HepG2 (cell line): Measurements from ENCODE around the gene STARD10. TPM values are rescaled to one million over a fixed set of nuclear protein-coding genes. Genes with fewer than 3 reads are reported as not detected.

Experiments used
- MZF1 ChIP-seq: sonication (generic); formaldehyde crosslinking; IDR thresholded peaks from 2 replicates; pipeline ENCODE4 v1.8.1; 2023; ENCODE audit warnings: mild to moderate bottlenecking, missing genetic modification reagents, borderline replicate concordance
- PHF8 ChIP-seq: sonication (generic); formaldehyde crosslinking; IDR thresholded peaks from 2 replicates; pipeline ENCODE4 v1.5.0; 2020; ENCODE audit warnings: missing genetic modification reagents
- SMAD9 ChIP-seq: sonication (generic); formaldehyde crosslinking; IDR thresholded peaks from 2 replicates; pipeline ENCODE4 v1.5.1; 2020; ENCODE audit warnings: mild to moderate bottlenecking, missing genetic modification reagents
- ZBTB38 ChIP-seq: sonication (generic); formaldehyde crosslinking; IDR thresholded peaks from 2 replicates; pipeline ENCODE4 v1.5.1; 2020; ENCODE audit warnings: mild to moderate bottlenecking, missing genetic modification reagents
- ZEB1 ChIP-seq: IDR thresholded peaks from 2 replicates; pipeline ENCODE4 v1.6.1; 2012; ENCODE audit warnings: mild to moderate bottlenecking, low read depth, inconsistent platforms; ENCODE audit not compliant: insufficient replicate concordance
- ZFP1 ChIP-seq: IDR thresholded peaks from 2 replicates; pipeline ENCODE4 v1.6.1; 2016
- ZNF350 ChIP-seq: sonication (generic); formaldehyde crosslinking; IDR thresholded peaks from 2 replicates; pipeline ENCODE4 v1.4.0; 2020; ENCODE audit warnings: mild to moderate bottlenecking, low read depth, missing genetic modification reagents, borderline replicate concordance
- ZNF746 ChIP-seq: sonication (generic); formaldehyde crosslinking; IDR thresholded peaks from 2 replicates; pipeline ENCODE4 v1.8.0; 2022; ENCODE audit warnings: mild to moderate bottlenecking, missing genetic modification reagents
- ZNF816 ChIP-seq: sonication (generic); formaldehyde crosslinking; IDR thresholded peaks from 2 replicates; pipeline ENCODE4 v1.8.0; 2022; ENCODE audit warnings: missing genetic modification reagents, mild to moderate bottlenecking, borderline replicate concordance
- ZSCAN29 ChIP-seq: sonication (generic); formaldehyde crosslinking; conservative IDR thresholded peaks from 2 replicates; pipeline ENCODE4 v1.4.0; 2020; ENCODE audit warnings: mild to moderate bottlenecking, missing genetic modification reagents
- polyA plus RNA-seq, 8 experiments: library from polyadenylated mRNA; depleted of rRNA in 3 of 8; stranded (reverse) in 7 of 8; unstranded in 1 of 8; fragments of >200 nt; fragmentation: Illumina TruSeq in 4 of 8; extraction: Trizol in 4 of 8; gene quantifications; 2 replicates each; pipeline versions ENCODE4 v1.2.1 to v1.2.3, GENCODE V29; 2011 to 2016; ENCODE audit warnings: low read depth in 4 of 8, missing spikeins in 1 of 8, mixed read lengths in 1 of 8; ENCODE audit not compliant: insufficient read depth in 1 of 8
- total RNA-seq, 5 experiments: library from RNA; depleted of rRNA; stranded (reverse); fragments of >200 nt; fragmentation: Illumina TruSeq; extraction: Trizol; gene quantifications; 2 replicates each; pipeline ENCODE4 v1.2.3, GENCODE V29; 2016; ENCODE audit warnings: low read depth in 1 of 5
- TF ChIP-seq, protein P1 (sequence below): sonication (generic); formaldehyde crosslinking; IDR thresholded peaks from 2 replicates; pipeline ENCODE4 v1.4.0; 2020; ENCODE audit warnings: missing genetic modification reagents
- TF ChIP-seq, protein P2 (sequence below), 2 experiments: fragments of 450-650 bp in 1 of 2; sonication (generic) in 1 of 2; formaldehyde crosslinking in 1 of 2; IDR thresholded peaks; 2 replicates each; pipeline versions ENCODE4 v1.6.1 to v1.8.0; 2016 to 2022; ENCODE audit warnings: antibody characterized with exemption in 1 of 2, mild to moderate bottlenecking in 1 of 2, missing genetic modification reagents in 1 of 2
- TF ChIP-seq, protein P3 (sequence below): sonication (generic); formaldehyde crosslinking; IDR thresholded peaks from 2 replicates; pipeline ENCODE4 v1.8.1; 2023; ENCODE audit warnings: mild to moderate bottlenecking, moderate library complexity, missing genetic modification reagents

Gene STARD10
- total and polyA plus RNA-seq, 2 of the 13 experiments (the other 11 are each of a cell fraction or from before 2014, with no cell fraction given), result 260 to 341 TPM

DNA sequence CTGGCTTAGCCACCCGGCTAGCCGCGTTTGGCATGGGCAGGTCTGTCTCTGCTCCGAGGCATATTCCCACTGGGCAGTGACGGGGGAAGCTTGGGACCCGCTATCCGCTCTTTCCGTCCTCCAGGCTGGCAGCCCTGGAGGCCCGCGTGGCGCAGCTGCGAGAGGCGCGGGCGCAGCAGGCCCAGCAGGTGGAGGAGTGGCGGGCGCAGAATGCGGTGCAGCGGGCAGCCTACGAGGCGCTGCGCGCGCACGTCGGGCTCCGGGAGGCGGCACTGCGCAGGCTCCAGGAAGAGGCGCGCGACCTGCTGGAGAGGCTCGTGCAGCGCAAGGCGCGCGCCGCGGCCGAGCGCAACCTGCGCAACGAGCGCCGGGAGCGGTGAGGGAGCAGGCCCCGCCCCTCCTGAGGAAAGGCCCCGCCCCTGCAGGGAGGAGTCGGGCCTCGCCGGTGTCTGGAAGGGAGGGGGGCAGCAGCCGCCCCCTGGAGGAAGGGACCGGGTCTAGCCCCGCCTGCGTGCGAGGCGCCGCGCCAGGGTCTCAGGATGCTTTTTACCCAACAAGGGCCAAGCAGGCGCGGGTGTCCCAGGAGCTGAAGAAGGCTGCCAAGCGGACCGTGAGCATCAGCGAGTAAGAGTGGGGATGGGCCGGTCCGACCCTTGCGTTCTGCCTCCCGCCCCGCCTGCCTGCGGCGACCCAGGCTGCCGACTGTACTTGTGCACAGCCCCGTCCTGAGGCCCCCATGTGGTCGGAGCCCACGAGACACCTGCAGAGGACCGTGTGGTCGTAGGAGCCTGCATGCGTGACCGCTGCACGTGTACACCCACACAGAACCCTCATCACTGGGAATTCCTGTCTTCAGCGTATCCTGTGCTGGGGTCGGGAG, 28.3 kb upstream of the STARD10 start (continued):
- TF ChIP-seq, protein P1, sequence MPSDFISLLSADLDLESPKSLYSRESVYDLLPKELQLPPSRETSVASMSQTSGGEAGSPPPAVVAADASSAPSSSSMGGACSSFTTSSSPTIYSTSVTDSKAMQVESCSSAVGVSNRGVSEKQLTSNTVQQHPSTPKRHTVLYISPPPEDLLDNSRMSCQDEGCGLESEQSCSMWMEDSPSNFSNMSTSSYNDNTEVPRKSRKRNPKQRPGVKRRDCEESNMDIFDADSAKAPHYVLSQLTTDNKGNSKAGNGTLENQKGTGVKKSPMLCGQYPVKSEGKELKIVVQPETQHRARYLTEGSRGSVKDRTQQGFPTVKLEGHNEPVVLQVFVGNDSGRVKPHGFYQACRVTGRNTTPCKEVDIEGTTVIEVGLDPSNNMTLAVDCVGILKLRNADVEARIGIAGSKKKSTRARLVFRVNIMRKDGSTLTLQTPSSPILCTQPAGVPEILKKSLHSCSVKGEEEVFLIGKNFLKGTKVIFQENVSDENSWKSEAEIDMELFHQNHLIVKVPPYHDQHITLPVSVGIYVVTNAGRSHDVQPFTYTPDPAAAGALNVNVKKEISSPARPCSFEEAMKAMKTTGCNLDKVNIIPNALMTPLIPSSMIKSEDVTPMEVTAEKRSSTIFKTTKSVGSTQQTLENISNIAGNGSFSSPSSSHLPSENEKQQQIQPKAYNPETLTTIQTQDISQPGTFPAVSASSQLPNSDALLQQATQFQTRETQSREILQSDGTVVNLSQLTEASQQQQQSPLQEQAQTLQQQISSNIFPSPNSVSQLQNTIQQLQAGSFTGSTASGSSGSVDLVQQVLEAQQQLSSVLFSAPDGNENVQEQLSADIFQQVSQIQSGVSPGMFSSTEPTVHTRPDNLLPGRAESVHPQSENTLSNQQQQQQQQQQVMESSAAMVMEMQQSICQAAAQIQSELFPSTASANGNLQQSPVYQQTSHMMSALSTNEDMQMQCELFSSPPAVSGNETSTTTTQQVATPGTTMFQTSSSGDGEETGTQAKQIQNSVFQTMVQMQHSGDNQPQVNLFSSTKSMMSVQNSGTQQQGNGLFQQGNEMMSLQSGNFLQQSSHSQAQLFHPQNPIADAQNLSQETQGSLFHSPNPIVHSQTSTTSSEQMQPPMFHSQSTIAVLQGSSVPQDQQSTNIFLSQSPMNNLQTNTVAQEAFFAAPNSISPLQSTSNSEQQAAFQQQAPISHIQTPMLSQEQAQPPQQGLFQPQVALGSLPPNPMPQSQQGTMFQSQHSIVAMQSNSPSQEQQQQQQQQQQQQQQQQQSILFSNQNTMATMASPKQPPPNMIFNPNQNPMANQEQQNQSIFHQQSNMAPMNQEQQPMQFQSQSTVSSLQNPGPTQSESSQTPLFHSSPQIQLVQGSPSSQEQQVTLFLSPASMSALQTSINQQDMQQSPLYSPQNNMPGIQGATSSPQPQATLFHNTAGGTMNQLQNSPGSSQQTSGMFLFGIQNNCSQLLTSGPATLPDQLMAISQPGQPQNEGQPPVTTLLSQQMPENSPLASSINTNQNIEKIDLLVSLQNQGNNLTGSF (CRISPR knock-in tag), result no peak
- TF ChIP-seq ZSCAN29 (CRISPR knock-in tag) (no peak), SMAD9 (no peak), ZFP1 (CRISPR knock-in tag) (no peak), MZF1 (CRISPR knock-in tag) (no peak), ZEB1 (no peak), PHF8 (CRISPR knock-in tag) (peak; percentile 49; the same call in 1 of the 2 replicates), ZBTB38 (peak; percentile 23), ZNF816 (CRISPR knock-in tag) (no peak), ZNF746 (no peak), ZNF350 (CRISPR knock-in tag) (peak; percentile 16; the same call in 1 of the 2 replicates)
- TF ChIP-seq, protein P2, sequence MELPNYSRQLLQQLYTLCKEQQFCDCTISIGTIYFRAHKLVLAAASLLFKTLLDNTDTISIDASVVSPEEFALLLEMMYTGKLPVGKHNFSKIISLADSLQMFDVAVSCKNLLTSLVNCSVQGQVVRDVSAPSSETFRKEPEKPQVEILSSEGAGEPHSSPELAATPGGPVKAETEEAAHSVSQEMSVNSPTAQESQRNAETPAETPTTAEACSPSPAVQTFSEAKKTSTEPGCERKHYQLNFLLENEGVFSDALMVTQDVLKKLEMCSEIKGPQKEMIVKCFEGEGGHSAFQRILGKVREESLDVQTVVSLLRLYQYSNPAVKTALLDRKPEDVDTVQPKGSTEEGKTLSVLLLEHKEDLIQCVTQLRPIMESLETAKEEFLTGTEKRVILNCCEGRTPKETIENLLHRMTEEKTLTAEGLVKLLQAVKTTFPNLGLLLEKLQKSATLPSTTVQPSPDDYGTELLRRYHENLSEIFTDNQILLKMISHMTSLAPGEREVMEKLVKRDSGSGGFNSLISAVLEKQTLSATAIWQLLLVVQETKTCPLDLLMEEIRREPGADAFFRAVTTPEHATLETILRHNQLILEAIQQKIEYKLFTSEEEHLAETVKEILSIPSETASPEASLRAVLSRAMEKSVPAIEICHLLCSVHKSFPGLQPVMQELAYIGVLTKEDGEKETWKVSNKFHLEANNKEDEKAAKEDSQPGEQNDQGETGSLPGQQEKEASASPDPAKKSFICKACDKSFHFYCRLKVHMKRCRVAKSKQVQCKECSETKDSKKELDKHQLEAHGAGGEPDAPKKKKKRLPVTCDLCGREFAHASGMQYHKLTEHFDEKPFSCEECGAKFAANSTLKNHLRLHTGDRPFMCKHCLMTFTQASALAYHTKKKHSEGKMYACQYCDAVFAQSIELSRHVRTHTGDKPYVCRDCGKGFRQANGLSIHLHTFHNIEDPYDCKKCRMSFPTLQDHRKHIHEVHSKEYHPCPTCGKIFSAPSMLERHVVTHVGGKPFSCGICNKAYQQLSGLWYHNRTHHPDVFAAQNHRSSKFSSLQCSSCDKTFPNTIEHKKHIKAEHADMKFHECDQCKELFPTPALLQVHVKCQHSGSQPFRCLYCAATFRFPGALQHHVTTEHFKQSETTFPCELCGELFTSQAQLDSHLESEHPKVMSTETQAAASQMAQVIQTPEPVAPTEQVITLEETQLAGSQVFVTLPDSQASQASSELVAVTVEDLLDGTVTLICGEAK (IDR thresholded peaks at IDR 0.05), result no peak
- TF ChIP-seq, protein P2 (CRISPR knock-in tag; IDR thresholded peaks at IDR 0.05), result peak; percentile 37; the same call in 1 of the 2 replicates
- TF ChIP-seq, protein P3, sequence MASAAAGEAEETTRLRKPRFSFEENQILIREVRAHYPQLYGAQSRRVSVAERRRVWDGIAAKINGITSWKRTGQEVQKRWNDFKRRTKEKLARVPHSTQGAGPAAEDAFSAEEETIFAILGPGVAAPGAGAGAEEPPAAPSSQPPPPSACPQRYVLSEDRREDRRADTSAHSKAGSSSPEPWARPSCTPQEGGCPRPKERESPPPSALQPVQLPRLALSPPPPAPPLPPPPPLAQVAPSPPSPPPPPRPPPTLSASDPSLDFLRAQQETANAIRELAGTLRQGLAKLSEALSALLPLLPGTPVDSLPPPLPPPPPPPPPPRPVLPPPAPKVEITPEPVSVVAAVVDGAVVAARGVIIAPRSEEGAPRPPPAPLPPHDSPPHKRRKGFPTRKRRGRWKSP, result peak; percentile 99
